ENCODE measurements around the gene TYMP.
A peak's percentile ranks its signal among the peaks of the same experiment; 100 is the strongest.

GRCh38 chr22:50562523-50563412 lies 33.0 kb upstream of the TYMP start, which contains the start of gene SYCE3:
- TF ChIP-seq EZH2 (optimal IDR thresholded peaks at IDR 0.05; ENCODE audit: low read depth, low read length), result no peak
- peak; percentile 79 for TF ChIP-seq CTCF (IDR thresholded peaks at IDR 0.05; ENCODE audit: low read length)
- no peak for TF ChIP-seq EZH2phosphoT487 (IDR thresholded peaks at IDR 0.05; ENCODE audit: low read length)
